ENCODE results near the gene ANO7.

ANO7 gene, protein sequence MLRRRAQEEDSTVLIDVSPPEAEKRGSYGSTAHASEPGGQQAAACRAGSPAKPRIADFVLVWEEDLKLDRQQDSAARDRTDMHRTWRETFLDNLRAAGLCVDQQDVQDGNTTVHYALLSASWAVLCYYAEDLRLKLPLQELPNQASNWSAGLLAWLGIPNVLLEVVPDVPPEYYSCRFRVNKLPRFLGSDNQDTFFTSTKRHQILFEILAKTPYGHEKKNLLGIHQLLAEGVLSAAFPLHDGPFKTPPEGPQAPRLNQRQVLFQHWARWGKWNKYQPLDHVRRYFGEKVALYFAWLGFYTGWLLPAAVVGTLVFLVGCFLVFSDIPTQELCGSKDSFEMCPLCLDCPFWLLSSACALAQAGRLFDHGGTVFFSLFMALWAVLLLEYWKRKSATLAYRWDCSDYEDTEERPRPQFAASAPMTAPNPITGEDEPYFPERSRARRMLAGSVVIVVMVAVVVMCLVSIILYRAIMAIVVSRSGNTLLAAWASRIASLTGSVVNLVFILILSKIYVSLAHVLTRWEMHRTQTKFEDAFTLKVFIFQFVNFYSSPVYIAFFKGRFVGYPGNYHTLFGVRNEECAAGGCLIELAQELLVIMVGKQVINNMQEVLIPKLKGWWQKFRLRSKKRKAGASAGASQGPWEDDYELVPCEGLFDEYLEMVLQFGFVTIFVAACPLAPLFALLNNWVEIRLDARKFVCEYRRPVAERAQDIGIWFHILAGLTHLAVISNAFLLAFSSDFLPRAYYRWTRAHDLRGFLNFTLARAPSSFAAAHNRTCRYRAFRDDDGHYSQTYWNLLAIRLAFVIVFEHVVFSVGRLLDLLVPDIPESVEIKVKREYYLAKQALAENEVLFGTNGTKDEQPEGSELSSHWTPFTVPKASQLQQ

GRCh38 chr2:241188361-241189092, at the start of gene ANO7:
TSS of gene ANO7 (plus strand) at chr2:241188677. CDS start at chr2:241190064, 1,387 bp downstream.
- DNase-seq, result no peak

- no peak for DNase-seq
Measured at GRCh38 chr2:241139531-241140444, 48.7 kb upstream of the ANO7 start.

DNA sequence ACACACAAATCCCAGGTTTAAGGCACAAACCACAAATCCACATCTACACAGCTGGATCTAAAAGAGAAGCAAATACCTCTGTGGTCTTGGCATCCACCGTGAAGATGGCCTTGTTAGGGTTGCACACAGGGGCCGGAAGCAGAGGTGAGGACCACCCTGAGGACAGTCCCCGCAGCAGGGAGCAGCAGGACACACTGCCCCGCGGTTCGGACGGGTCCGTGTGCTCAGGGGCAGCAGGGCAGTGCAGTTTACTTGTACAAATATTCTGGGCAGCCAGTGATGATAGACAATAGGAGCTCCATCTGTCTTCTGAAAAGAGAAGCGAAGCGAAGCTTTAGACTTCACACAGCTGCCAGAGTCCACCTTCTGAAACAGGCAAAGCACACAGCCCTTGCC, 48.0 kb upstream of the ANO7 start:
- DNase-seq, result no peak

DNA sequence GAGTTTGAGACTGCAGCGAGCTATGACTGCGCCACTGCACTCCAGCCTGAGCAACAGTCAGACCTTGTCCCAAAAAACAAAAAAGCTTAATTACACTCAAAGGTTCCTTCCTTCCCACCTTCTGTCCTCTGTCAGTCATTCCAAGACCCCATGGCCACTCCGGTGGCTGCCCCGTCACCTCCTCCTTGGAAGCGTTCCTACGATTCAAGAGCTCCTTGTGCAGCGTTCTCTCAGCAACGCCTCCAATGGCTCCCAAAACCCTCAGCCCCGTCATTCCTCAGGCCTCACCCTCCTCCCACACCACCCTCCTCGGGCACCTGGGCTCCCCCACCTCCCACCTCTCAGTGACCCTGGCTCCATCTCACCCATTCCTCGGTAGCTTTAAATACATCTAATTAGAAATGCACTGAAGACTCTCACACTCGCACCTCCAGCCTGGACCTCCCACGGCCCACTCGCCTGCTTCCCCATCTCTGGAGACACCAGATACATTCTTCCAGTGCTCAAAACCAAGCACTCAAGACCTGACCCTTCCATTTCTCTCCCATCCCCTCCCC, 47.2 kb upstream of the ANO7 start:
- DNase-seq, result no peak

- DNase-seq, result no peak
Measured at GRCh38 chr2:241142063-241142462, 46.4 kb upstream of the ANO7 start.

DNA sequence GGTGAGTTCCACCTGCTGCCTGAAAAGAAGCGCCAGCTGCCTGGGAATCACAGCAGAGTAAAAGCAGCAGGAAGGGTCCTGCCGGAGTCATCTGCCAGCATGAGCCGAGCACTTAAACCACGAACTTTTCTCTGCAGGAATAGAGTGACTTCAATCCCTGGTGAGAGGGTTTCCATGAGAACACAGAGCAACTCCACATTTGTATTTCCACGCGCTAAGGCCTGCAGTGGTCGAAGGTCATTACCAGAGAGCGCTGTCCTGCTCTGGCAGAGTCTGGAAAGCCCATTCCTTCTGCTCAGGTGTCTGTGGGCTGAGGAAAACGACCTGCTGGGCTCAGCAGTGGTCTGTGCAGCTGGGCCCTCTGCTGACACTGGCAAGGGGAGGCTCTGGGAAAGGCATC, 45.9 kb upstream of the ANO7 start:
- DNase-seq, result no peak

DNA sequence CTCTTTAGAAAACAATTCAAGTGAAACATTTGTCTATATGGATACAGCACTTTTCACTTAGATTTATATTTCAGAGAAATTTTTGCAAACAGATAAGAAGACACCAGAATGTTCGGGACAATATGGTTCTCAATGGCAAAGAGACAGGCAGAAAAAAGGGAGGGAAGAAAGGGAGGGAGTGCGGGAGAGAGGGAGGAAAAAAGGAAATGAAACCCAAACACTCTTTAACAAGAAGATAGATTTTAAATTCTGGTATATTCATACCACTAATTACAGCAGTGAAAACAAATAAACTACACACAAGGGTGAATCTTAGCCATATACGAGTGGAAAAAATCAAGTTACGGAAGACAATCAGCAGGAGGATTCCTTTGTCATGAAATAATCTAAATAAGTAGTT, 42.2 kb upstream of the ANO7 start:
- no peak for DNase-seq

GRCh38 chr2:241147336-241147735, 41.1 kb upstream of the ANO7 start:
- DNase-seq, result no peak

DNA sequence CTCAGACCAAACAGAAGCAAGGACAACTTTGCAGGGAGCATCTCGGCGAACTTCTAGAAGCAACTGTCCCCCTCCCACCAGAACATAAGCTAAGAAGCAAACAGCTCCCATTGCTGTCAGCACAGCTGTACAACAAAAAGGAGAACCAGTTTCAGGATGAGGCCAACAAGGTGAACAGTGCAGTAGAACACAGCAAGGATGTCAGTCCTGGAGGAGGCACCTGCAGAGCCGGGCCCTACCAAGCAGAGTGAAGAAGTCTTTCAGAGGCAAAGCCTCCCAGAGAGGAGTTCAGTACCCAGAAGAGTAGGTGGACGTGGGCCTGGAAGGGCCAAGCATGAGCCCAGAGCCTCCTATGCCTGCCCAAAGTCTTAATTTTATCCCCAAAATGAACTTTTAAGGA, 40.2 kb upstream of the ANO7 start:
- peak; percentile 23 for DNase-seq

DNA sequence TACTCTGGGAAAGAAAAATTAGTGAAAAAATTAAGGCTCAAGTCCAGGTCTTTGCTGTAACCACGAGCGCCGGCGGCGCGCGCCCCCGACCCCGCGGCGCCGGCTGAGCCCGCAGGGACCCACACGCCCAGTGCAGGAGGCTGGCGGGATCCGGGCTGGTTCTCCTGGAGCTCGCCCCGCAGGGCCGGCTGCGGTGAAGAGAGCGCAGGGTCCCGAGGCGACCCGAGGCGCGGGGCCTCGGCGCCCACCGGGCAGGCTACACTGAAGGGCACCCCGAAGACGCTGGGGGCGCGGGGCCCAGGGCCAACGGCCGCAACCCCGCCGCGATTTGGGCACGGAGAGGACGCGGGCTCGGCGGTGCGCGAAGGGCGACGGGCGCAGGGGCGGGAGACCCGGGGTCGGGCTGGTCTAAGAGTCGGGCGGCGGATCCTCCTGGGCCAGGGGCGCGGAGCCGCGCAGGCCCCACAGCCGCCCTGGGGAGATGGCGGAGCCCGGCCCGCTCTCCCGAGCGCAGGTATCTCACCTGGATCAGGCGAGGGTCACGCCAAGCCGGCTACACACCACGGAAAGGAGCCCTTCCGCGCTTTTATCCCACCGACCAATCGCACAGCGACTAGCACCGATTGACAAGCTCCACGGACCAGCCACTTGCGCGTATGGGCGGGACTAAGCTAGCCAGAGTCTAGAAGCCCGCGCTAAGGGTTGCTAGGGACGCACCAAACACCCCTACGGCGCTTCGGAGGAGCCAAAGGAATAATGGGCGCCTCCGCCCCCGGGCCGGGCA, 39.4 kb upstream of the ANO7 start, which contains the start of gene PASK:
TSS of gene PASK (minus strand) at position 582 of the 784 bp plus-strand sequence. CDS start 6,440 bp downstream, outside the sequence.
- DNase-seq, result peak; percentile 97

- no peak for DNase-seq
Measured at GRCh38 chr2:241149675-241149924, 38.9 kb upstream of the ANO7 start.

GRCh38 chr2:241149925-241150659, 38.4 kb upstream of the ANO7 start, which contains the start of gene PPP1R7:
TSS of gene PPP1R7 (plus strand) at chr2:241150467. CDS start at chr2:241150496, 29 bp downstream.
- DNase-seq, result peak; percentile 90

DNA sequence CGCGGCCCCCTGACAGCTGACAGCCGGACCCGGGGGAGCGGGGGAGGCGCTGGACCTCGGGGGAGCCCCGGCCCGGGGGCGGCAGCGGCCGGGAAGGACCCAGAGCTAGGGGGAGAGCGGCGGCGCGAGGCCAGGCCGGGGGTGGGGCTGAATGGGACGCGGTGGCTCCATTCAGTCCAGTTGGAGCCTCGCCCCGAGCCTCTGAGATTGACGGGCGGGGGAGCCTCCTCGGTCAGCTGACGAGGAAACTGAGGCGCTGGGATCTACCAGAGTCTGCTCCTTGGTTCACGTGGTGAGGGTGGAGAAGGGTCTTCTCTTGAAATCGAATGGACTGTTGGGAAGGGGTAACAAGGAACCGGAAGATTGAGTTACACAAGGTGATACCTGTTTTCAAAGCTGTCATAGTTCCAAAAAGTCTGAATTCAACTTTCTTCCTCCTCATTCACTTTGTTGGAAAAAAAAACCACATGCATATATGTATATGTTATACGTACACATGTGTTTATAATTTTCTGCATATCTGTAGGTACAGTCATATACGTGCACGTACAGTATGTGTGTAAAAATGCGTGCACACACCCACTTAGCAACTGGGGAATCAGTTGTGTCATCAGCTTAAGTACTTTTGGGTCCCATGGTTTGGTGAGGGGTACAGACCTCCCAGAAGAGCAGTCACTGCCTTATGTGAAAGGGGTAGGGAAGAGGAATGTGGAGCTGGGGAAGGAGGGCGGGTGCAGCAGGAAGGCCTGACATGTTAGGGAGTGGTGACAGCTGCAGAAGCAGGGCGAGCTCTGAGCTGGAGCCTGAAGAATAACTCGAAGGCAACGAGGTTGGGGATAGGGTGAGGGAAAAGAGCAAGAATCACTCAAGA, 37.6 kb upstream of the ANO7 start:
- no peak for DNase-seq

- DNase-seq, result no peak
Measured at GRCh38 chr2:241151934-241152660, 36.4 kb upstream of the ANO7 start.

GRCh38 chr2:241153616-241154015, 34.9 kb upstream of the ANO7 start:
- no peak for DNase-seq

DNA sequence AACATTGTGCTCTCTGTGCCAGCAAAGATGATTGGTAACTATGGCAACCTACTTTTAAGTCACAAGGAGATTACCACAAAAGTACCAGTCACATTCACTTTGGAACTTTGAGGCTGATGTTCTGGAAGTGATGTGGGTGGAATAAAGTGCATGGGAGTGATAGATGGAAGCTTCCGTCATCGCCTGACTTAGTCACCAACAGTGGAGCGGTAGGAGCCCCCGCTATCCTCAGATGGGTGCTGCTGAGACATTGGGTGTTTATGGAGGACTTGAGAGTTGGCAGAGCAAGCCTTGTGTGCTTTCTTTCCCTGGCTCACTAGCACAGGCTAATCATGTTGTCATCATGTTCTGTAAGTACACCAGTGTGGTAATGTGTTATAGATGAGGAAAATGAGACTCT, 33.6 kb upstream of the ANO7 start:
- no peak for DNase-seq

GRCh38 chr2:241155936-241156335, 32.5 kb upstream of the ANO7 start:
- no peak for DNase-seq

DNA sequence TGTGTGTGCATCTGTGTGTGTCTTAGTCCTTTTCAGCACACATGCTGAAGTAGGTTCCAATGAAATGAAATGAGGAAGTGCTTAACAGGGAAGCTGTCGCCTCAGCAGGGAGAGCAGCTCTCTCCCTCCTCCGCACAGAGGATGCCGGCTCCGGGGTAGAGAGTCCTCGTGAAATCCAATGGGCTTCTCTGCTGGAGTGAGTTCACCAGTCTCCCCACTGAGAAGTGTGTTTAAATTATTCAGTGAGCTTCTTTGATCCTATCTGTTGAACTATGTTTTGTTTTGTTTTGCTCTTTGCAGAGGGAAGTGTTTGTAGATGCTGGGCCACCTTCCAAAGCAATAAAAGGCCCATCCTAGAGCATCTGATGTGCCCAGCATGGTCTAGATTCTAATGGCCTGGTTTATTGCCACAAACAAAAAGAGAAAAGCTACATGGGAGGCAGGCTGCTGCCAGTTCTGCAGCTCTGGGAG, 31.5 kb upstream of the ANO7 start:
- peak; percentile 32 for DNase-seq
